GM19324 (cell line): Measurements from ENCODE around the gene DOK6.
A peak's percentile ranks its signal among the peaks of the same experiment; 100 is the strongest.
"Not testable (repeated sequence)": the region's sequence is repeated elsewhere in the genome, so short reads cannot be mapped to it uniquely, and the experiment has no call there.

Source experiments
- ATAC-seq: cut with Tn5 transposase; IDR thresholded peaks from one replicate; pipeline ENCODE4 v1.9.1; 2021; ENCODE audit warnings: mild to moderate bottlenecking, moderate library complexity; ENCODE audit not compliant: unreplicated experiment, low FRiP score

DOK6 gene

GRCh38 chr18:69844656-69845055, 444.0 kb downstream of the DOK6 start:
- no peak for ATAC-seq

DNA sequence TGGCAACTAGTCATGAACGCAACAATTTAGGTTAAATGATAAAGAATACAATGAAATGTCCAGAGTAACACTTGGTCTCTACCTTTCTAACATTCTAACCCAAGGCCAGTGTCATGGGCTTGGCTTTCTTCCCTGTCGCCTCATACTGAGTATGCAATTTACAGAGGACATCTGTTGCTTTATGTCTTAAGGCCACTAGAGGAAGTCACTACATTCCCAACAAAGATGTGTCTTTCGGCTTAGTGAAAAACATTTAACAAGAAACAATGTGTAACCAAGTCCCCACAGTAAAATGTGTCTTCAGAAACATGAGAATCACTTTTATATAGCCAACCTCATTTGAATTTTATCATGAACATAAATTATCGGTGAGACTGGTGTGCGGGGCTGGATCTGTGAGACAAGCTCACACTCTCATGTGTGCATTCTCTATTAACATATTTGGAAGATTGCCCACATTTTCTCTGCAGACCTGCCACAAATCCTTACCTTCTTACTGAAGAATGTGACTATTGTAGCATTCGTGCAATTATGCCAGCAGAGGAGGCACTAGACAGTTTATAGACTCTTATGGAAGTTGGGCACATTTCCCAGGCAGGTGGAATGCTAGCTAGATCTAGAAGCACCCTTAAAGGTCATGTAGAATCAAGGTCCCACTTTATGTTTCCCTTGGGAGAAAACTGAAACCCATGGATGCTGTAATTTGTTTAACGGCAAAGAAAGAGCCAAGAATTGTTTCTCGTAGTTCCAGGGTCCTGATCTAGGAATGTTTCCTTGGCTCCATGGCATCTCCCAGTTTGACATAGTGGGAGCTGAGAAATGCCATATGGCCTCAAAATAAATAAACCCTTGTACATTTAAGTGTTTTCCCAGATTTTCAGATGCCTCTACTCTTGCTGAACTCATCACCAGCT, 445.2 kb downstream of the DOK6 start:
- ATAC-seq: no peak

- ATAC-seq: no peak
These were observed 452.4 kb downstream of the DOK6 start for GRCh38 chr18:69853051-69853450.

DNA sequence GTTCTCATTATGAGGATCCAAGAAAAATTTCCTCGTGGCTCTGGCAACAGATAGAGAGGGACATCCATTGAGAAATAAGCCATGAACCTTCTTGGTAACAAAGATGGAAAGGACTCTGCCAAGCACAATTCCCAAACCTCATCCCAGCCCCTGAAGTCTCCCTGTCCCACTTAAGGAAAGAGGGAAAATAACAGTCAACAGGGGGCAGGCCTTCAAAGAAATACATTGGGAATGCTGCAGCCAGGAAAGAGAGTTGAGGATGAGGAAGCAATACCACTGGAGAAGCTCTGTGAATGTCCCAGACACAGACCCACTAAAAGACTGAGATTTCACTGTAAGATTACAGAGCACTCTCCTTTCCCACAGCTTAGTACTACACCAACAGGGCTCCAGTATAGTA, 453.8 kb downstream of the DOK6 start:
- ATAC-seq: no peak

DNA sequence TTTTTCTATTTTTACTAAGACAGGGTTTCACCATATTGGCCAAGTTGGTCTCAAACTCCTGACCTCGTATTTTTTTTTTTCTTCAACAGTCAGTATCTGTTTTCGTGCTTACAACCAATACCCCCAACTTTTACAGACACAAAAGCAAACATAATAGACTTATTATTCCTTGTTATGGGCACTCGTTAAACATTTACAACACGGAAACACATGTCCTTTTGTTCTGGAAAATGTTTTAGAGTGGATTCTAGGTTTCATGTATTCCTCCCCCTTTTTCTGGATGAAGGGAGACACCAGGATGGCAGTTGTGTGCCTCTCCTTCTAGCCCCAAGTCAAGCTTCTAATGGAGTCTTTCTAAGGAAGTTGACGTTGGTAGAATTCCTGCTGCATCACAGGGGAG, 458.2 kb downstream of the DOK6 start:
- no peak for ATAC-seq

DNA sequence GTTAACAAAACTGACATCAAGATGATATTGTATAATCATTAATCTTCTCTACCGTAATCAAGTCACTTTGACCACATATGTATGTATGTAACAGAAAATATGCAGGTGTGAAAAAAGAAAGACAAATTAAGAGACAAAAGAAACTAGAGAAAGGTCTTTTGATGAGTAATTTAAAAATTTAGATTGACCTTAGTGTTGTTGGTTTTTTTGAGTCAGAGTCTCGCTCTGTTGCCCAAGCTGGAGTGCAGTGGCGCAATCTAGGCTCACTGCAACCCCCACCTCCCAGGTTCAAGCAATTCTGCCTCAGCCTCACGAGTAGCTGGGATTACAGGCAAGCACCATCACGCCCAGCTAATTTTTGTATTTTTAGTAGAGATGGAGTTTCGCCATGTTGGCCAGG, 464.1 kb downstream of the DOK6 start:
- ATAC-seq: not testable (repeated sequence)

DNA sequence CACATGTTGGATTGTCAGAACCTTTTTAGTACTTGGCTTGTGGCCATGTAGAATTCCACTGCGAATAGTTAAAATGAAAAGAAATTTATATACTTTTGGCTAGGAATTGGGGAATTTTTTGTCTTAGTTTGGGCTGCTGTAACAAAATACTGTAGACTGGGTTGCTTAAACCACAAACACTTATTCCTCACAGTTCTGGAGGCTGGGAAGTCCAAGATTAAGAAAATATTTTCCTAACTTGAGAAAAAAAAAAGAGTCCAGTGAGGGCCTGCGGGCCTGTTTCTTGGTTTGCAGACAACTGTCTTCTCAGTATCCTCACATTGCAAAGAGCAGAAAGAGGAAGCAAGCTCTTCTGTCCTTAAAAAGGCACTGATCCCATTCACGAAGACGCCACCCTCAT, 465.1 kb downstream of the DOK6 start:
- no peak for ATAC-seq

DNA sequence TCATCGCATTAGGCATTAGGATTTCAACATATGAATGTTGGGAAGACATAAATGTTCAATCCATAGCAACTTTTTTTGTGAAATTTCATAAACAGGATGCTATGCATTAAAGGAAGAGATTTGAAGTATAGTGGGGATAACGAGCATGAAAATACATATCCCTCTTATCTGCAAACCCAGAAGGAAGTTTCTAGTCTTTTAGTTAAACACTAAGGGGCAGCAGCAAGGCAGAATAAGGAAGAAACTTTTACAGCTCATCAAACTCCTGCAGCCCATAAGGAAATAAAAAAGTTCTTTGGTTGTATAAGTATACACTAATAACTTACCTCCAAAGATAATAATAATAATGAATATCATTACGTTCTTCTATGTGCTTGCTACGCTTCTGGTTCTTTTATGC, 465.5 kb downstream of the DOK6 start:
- ATAC-seq: no peak

DNA sequence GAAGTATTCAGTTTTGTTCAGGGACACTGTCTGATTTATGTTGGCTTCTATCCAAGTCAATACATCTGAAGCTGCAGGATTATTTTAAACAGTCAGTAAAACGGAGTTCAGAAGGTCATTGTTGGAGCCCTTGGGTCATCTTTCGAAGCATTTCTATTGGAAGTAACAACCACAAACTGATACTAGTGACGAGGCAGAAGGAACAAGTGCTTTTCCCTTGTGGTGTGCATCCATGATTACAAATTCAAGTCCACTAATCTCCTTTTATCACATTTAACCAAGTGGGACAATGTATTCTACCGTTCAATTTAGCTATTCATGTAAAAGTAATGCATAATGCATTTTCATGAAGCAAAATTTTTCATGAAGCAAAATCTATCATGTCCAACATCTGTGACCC, 470.0 kb downstream of the DOK6 start:
- ATAC-seq: no peak

- no peak for ATAC-seq
These were observed 470.7 kb downstream of the DOK6 start for GRCh38 chr18:69871363-69871762.

- no peak for ATAC-seq
These were observed 472.0 kb downstream of the DOK6 start for GRCh38 chr18:69872661-69873060.

GRCh38 chr18:69874058-69874457, 473.4 kb downstream of the DOK6 start:
- no peak for ATAC-seq

GRCh38 chr18:69876490-69876889, 475.8 kb downstream of the DOK6 start:
- no peak for ATAC-seq

- ATAC-seq: no peak
These were observed 477.7 kb downstream of the DOK6 start for GRCh38 chr18:69878213-69878933.

DNA sequence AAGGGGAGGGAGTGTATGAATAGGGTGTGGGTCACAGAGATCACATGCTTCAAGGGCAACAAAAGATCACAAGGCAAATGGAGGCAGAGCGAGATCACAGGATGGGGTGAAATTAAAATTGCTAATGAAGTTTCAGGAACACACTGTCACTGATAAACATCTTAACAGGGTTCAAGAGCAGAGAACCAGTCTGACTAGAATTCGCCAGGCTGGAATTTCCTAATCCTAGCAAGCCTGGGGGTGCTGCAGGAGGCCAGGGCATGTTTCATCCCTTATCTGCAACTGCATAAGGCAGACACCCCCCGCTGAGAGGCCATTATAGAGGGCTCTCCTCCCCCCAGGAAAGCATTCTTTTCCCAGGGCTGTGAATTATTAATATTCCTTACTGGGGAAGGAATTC, 478.4 kb downstream of the DOK6 start:
- ATAC-seq: not testable (repeated sequence)

- ATAC-seq: no peak
These were observed 479.4 kb downstream of the DOK6 start for GRCh38 chr18:69880083-69880482.

DNA sequence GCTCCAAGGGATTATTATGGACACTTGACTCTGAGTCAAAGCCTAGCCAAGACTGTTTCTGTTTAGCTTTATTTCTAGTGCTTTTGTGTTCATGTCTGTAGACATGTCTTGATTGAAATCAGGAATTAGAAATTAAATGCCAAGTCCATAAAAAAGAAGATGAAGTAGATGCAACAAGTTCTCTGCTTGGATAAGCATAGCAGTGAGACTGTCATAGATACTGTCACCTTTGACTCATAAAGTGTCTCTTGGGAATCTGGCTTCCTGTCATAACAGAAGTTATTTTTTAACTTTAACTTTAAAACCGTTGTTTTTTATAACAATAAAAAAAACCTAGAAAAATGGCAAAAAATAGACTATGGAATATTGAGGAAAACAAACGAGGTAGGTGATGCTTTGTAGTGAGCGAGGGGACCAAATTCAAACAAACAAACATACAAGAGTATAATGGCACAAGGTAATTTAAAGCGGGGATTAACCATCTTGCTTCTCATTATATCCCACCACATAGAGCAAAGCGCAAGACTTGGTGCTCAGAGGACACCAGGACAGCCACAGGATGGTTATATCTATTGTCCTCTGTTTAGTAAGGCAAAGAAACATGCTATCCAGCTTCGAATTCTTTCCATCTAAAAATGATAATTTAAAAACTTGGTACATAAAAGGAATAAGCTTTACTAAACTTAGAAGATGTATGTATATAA, 482.4 kb downstream of the DOK6 start:
- peak; percentile 30 for ATAC-seq

GRCh38 chr18:69883781-69884180, 483.1 kb downstream of the DOK6 start:
- ATAC-seq: no peak

DNA sequence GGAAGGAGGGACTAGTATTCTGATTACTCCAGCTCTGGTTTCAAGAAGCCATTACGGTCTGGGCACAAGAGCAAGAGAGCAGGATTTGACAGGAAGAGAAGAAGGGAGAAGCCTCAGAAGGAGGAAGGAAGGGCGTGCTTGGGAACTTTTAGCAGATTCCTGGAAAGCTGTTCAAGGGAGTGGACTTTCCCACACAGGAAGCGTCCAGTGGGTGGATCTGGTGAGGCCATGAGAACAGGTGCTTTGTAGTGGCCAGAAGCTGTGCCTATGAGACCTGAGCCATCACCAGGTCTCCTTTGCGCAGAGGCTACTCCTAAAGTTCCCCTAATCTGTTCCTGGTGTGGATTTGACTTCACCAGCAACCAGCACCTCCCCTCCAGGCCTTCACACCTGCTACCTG, 484.7 kb downstream of the DOK6 start:
- ATAC-seq: no peak

GRCh38 chr18:69885841-69886531, 485.3 kb downstream of the DOK6 start:
- peak; percentile 86 for ATAC-seq

- ATAC-seq: no peak
These were observed 486.6 kb downstream of the DOK6 start for GRCh38 chr18:69887256-69887655.
